K562 (cell line): ENCODE measurements around the gene NECTIN2. TPM values are rescaled to one million over a fixed set of nuclear protein-coding genes. Genes with fewer than 3 reads are reported as not detected.

ENCODE experiments used
- ATAC-seq: fragments of 200-7000 bp; cut with Tn5 transposase; 3 replicates; pipeline ENCODE4 v1.9.1; 2020; ENCODE audit warnings: moderate library complexity
- BruUV-seq: library from RNA; stranded (reverse); fragments of 400-500 nt; replicated peaks from 2 replicates; lab custom pipeline; 2021; lab: Mats Ljungman, UMichigan
- CTCF ChIA-PET: fragments of 300-600 bp; formaldehyde crosslinking; extraction: SDS; loops from one replicate; lab custom pipeline; 2021; ENCODE audit warnings: low intra/inter-chr PET ratio; lab: Yijun Ruan, JAX
- POLR2A ChIA-PET: fragments of 300-600, 350-650 bp; sonication (Branson Sonifier 250); formaldehyde crosslinking; extraction: SDS; loops from one replicate; lab custom pipeline; 2021; ENCODE audit warnings: antibody characterized with exemption, inconsistent platforms; lab: Yijun Ruan, JAX
- DNase-seq, 4 experiments: peaks; one replicate each; pipeline versions ENCODE4 v3.0.0 to v3.0.0-alpha.2; 2011 to 2018; ENCODE audit warnings: low spot score in 3 of 4, mixed read lengths in 3 of 4; ENCODE audit errors: extremely low read depth in 1 of 4
- FAIRE-seq: peaks from 2 replicates; lab custom pipeline; 2011; peaks lifted over from hg19 to GRCh38; lab: Jason Lieb, UNC
- H2AFZ ChIP-seq: 2 replicates; pipeline ENCODE4 v1.6.0; 2011; ENCODE audit warnings: low read depth, low read length, control low read depth, inconsistent platforms
- H3K27ac ChIP-seq: fragments of 200-600 bp; 3 replicates; pipeline ENCODE4 v1.8.0; 2011; ENCODE audit warnings: low read depth, mild to moderate bottlenecking, control low read depth, inconsistent platforms, low read length, moderate library complexity, mixed read lengths; ENCODE audit errors: extremely low read depth
- H3K27me3 ChIP-seq, 2 experiments: fragments of 300-600 bp in 1 of 2; 2 replicates in 1 of 2; 3 replicates in 1 of 2; pipeline versions ENCODE4 v1.6.0 to v1.8.0; 2011; ENCODE audit warnings: inconsistent platforms in 2 of 2, low read length in 2 of 2, mild to moderate bottlenecking in 1 of 2, mixed read lengths in 1 of 2, moderate library complexity in 1 of 2; ENCODE audit not compliant: control insufficient read depth in 2 of 2, insufficient read depth in 2 of 2
- H3K36me3 ChIP-seq: fragments of 300-600 bp; 3 replicates; pipeline ENCODE4 v1.8.0; 2011; ENCODE audit warnings: mild to moderate bottlenecking, low read length, inconsistent platforms; ENCODE audit not compliant: control insufficient read depth, insufficient read depth
- H3K4me1 ChIP-seq, 2 experiments: fragments of 200-600 bp in 1 of 2; replicated peaks in 1 of 2; 2 replicates in 1 of 2; 3 replicates in 1 of 2; pipeline versions ENCODE4 v1.5.1 to v1.8.0; 2011; ENCODE audit warnings: inconsistent platforms in 2 of 2, low read length in 2 of 2, mild to moderate bottlenecking in 1 of 2, mixed read lengths in 1 of 2, moderate library complexity in 1 of 2; ENCODE audit not compliant: control insufficient read depth in 2 of 2, insufficient read depth in 2 of 2
- H3K4me2 ChIP-seq: 2 replicates; pipeline ENCODE4 v1.6.1; 2011; ENCODE audit warnings: low read length, control low read depth, inconsistent platforms, mixed read lengths; ENCODE audit not compliant: insufficient read depth
- H3K4me3 ChIP-seq: fragments of 200-600 bp; sonication (generic), shearing (Covaris generic); 2 replicates; pipeline ENCODE4 v1.5.1; 2016; ENCODE audit warnings: control low read depth, inconsistent platforms
- H3K79me2 ChIP-seq: fragments of 200-600 bp; 3 replicates; pipeline ENCODE4 v1.8.0; 2011; ENCODE audit warnings: low read length, inconsistent platforms; ENCODE audit not compliant: control insufficient read depth, insufficient read depth
- H3K9ac ChIP-seq, 2 experiments: 2 replicates each; pipeline versions ENCODE4 v1.6.0 to v1.6.1; 2011; ENCODE audit warnings: low read depth in 2 of 2, low read length in 2 of 2, control low read depth in 1 of 2, inconsistent platforms in 1 of 2, mild to moderate bottlenecking in 1 of 2, mixed read lengths in 1 of 2; ENCODE audit not compliant: insufficient read depth in 1 of 2
- H3K9me1 ChIP-seq: one replicate; pipeline ENCODE4 v1.6.0; 2011; ENCODE audit warnings: inconsistent platforms, mild to moderate bottlenecking, low read length, moderate library complexity; ENCODE audit not compliant: control insufficient read depth, insufficient read depth
- H3K9me3 ChIP-seq: replicated peaks from 2 replicates; pipeline ENCODE4 v1.5.1; 2011; ENCODE audit warnings: low read depth, low read length, inconsistent platforms; ENCODE audit not compliant: control insufficient read depth, insufficient read depth
- H4K20me1 ChIP-seq: replicated peaks from 2 replicates; pipeline ENCODE4 v1.6.1; 2011; ENCODE audit warnings: low read length, inconsistent platforms, mixed read lengths; ENCODE audit not compliant: control insufficient read depth, insufficient read depth
- BDP1 ChIP-seq: IDR thresholded peaks from 3 replicates; pipeline ENCODE4 v1.6.1; 2011; ENCODE audit not compliant: insufficient read length, insufficient read depth
- CREM ChIP-seq: IDR thresholded peaks from 2 replicates; pipeline ENCODE4 v1.6.1; 2014; ENCODE audit warnings: antibody characterized with exemption, low read depth
- ELF1 ChIP-seq: fragments of 200-800 bp; sonication (Bioruptor generic); IDR thresholded peaks from 2 replicates; pipeline ENCODE4 v1.6.1; 2016; ENCODE audit warnings: missing genetic modification characterization, missing compliant biosample characterization
- EWSR1 ChIP-seq: fragments of 450-650 bp; IDR thresholded peaks from 2 replicates; pipeline ENCODE4 v1.6.1; 2018; ENCODE audit warnings: borderline replicate concordance, mild to moderate bottlenecking, low read depth, moderate library complexity; ENCODE audit not compliant: partially characterized antibody
- FOXP1 ChIP-seq: sonication (generic); formaldehyde crosslinking; IDR thresholded peaks from 2 replicates; pipeline ENCODE4 v1.8.0; 2022; ENCODE audit warnings: mild to moderate bottlenecking, missing genetic modification reagents
- GABPB1 ChIP-seq: sonication (generic); formaldehyde crosslinking; IDR thresholded peaks from 2 replicates; pipeline ENCODE4 v1.8.0; 2022; ENCODE audit warnings: mild to moderate bottlenecking, missing genetic modification reagents
- KDM5B ChIP-seq: fragments of 200-600 bp; sonication (generic); IDR thresholded peaks from 2 replicates; pipeline ENCODE4 v1.6.1; 2012; ENCODE audit warnings: low read depth, mild to moderate bottlenecking, moderate library complexity, low read length, control low read depth, inconsistent platforms; ENCODE audit not compliant: insufficient replicate concordance
- NCOR1 ChIP-seq: fragments of 450-650 bp; IDR thresholded peaks from 2 replicates; pipeline ENCODE4 v1.6.1; 2016; ENCODE audit warnings: mild to moderate bottlenecking, moderate library complexity
- PPARD ChIP-seq: fragments of 250-450 bp; sonication (Bioruptor Pico); IDR thresholded peaks from 2 replicates; pipeline ENCODE4 v1.8.0; 2022; ENCODE audit warnings: inconsistent platforms, mild to moderate bottlenecking, moderate library complexity
- PRMT5 ChIP-seq: sonication (generic); formaldehyde crosslinking; IDR thresholded peaks from 2 replicates; pipeline ENCODE4 v1.5.0; 2020; ENCODE audit warnings: missing genetic modification reagents
- PURB ChIP-seq: sonication (generic); formaldehyde crosslinking; IDR thresholded peaks from 2 replicates; pipeline ENCODE4 v1.9.0; 2021; ENCODE audit warnings: low read depth, mild to moderate bottlenecking, missing genetic modification reagents
- RBM39 ChIP-seq: fragments of 200-400 bp; formaldehyde crosslinking; optimal IDR thresholded peaks from 2 replicates; pipeline ENCODE3; 2018; ENCODE audit warnings: low read depth, low read length
- SRF ChIP-seq, 2 experiments: fragments of 250-450, 450-650 bp in 1 of 2; sonication (Bioruptor Pico) in 1 of 2; sonication (generic) in 1 of 2; formaldehyde crosslinking; IDR thresholded peaks; 2 replicates each; pipeline versions ENCODE4 v1.5.0 to v1.5.1; 2020 to 2022; ENCODE audit warnings: mild to moderate bottlenecking in 1 of 2, missing genetic modification reagents in 1 of 2
- SRSF9 ChIP-seq: fragments of 200-400 bp; formaldehyde crosslinking; IDR thresholded peaks from 2 replicates; pipeline ENCODE4 v1.6.1; 2017; ENCODE audit warnings: low read depth, low read length, borderline replicate concordance
- TBP ChIP-seq: optimal IDR thresholded peaks from 2 replicates; pipeline ENCODE3; 2011; ENCODE audit warnings: low read depth, low read length, improper control_type of control experiment
- ZBTB7A ChIP-seq: IDR thresholded peaks from 2 replicates; pipeline ENCODE4 v1.6.1; 2011; ENCODE audit warnings: low read depth, mild to moderate bottlenecking, low read length, moderate library complexity, borderline replicate concordance; ENCODE audit not compliant: control insufficient read depth
- ZNF224 ChIP-seq: sonication (generic); formaldehyde crosslinking; IDR thresholded peaks from 2 replicates; pipeline ENCODE4 v1.8.0; 2022; ENCODE audit warnings: mild to moderate bottlenecking, missing genetic modification reagents
- ZNF639 ChIP-seq, 2 experiments: fragments of 200-800 bp in 1 of 2; sonication (Bioruptor generic) in 1 of 2; sonication (generic) in 1 of 2; formaldehyde crosslinking in 1 of 2; IDR thresholded peaks in 1 of 2; conservative IDR thresholded peaks in 1 of 2; 2 replicates each; pipeline versions ENCODE4 v1.5.0 to v1.6.1; 2016 to 2020; ENCODE audit warnings: missing compliant biosample characterization in 1 of 2, missing genetic modification characterization in 1 of 2, missing genetic modification reagents in 1 of 2
- WGBS: fragments of 100-300 bp; shearing (Covaris generic); methylation state at CpG from one replicate; pipeline ENCODE4 v1.1.6; 2016; ENCODE audit warnings: low coverage, mixed read lengths; ENCODE audit not compliant: insufficient coverage; ENCODE audit errors: missing lambda C conversion rate; 5-methylcytosine and 5-hydroxymethylcytosine counted together
- in situ Hi-C: fragments of 300-500 bp; cut with MboI; formaldehyde crosslinking; loops from 4 replicates; pipeline ENCODE4 v1.15.0; 2018; ENCODE audit warnings: inconsistent platforms, mixed read lengths
- intact Hi-C: fragments of 100-400 bp; cut with micrococcal nuclease; formaldehyde crosslinking; loops from 2 replicates; pipeline ENCODE4 v1.14.2; 2022
- polyA plus RNA-seq, 8 experiments: library from polyadenylated mRNA; depleted of rRNA in 4 of 8; stranded (reverse) in 5 of 8; unstranded in 3 of 8; fragments of >200 nt; fragmentation: Nextera tagmentation in 2 of 8; fragmentation: Illumina TruSeq in 1 of 8; extraction: Ambion mirVana in 2 of 8; extraction: Trizol in 1 of 8; gene quantifications; 2 replicates each; pipeline versions ENCODE4 v1.2.1 to v1.2.3, GENCODE V29; 2011 to 2014; ENCODE audit warnings: inconsistent platforms in 1 of 8, missing spikeins in 1 of 8
- total RNA-seq, 7 experiments: library from RNA; depleted of rRNA in 6 of 7; stranded (reverse); fragments of >200 nt in 6 of 7; fragmentation: Illumina TruSeq in 2 of 7; extraction: Trizol in 2 of 7; gene quantifications; 2 replicates each; pipeline versions ENCODE4 v1.2.1 to v1.2.3, GENCODE V29; 2011 to 2021; ENCODE audit warnings: low replicate concordance in 1 of 7

Gene NECTIN2
- total and polyA plus RNA-seq, 9 of the 15 experiments (the other 6 are each of a cell fraction or from before 2014, with no cell fraction given): 3.9 to 94.9 (median 34.9) TPM

- TF ChIP-seq PPARD (CRISPR knock-in tag): no peak
- TF ChIP-seq ZNF224: no peak
- TF ChIP-seq PURB: no peak
Measured at GRCh38 chr19:44846455-44847143, 502 bp downstream of the NECTIN2 start (continued).

GRCh38 chr19:44847144-44848035 lies 1.3 kb downstream of the NECTIN2 start:
- Histone ChIP-seq H3K4me2 (peak overlapping the region; percentile 93), H3K27me3 (no peaks in the 10 kb centered on the region), H3K79me2 (peaks cover 63% of the 10 kb centered on the region), H3K4me1 (peaks cover 41 to 77% of the 10 kb centered on the region in 2 experiments), H2AFZ (peak overlapping the region; percentile 73), H3K9me3 (no peaks in the 10 kb centered on the region), H3K36me3 (peaks cover 5% of the 10 kb centered on the region; the same call in 1 of the 3 replicates), H3K9ac (peak overlapping the region; percentile 93 to 97), H4K20me1 (peaks cover 28% of the 10 kb centered on the region), H3K9me1 (peaks cover 12% of the 10 kb centered on the region), H3K4me3 (peak overlapping the region; percentile 92), H3K27ac (peak overlapping the region; percentile 97)
- FAIRE-seq: peak; percentile 42
- TSS peak; percentile 50 for BruUV-seq
- under 1% methylated on average over 26 of the region's 47 CpGs for WGBS
- in situ Hi-C loops: no loop called here
- peak; percentile 5 for ATAC-seq
- ChIA-PET CTCF (no interaction called here), POLR2A (interaction anchor here (1.0 to 1.6 kb wide), 4 partner anchors 9 to 44 kb away, joined by 4 to 5 read pairs (median 4); partner anchors contain the start of gene TOMM40)
- peak; percentile 50 to 75 (median 62) for DNase-seq
- intact Hi-C loops: loop anchor here (5.0 kb wide), 1 partner anchor 275 kb away; no protein-coding TSS in a partner anchor
- TF ChIP-seq ELF1 (tag): no peak
- TF ChIP-seq ZNF639 (CRISPR knock-in tag; conservative IDR thresholded peaks at IDR 0.05 in 1 of 2, IDR thresholded peaks at IDR 0.05 in 1 of 2): peak in 1 of 2 experiments; percentile 57; a peak in 1 of 4 replicates
- TF ChIP-seq ZBTB7A: peak; percentile 45; the same call in 1 of the 2 replicates
- 0 out of 2 replicates have a peak, but pooled peaks have one; percentile 64 for TF ChIP-seq GABPB1
- TF ChIP-seq BDP1: no peak
- TF ChIP-seq NCOR1: no peak
- TF ChIP-seq RBM39: no peak
- peak; percentile 11; the same call in 1 of the 2 replicates for TF ChIP-seq CREM
- no peak for TF ChIP-seq KDM5B
- TF ChIP-seq SRSF9: no peak
- no peak for TF ChIP-seq FOXP1 (CRISPR knock-in tag)
- peak; percentile 30 for TF ChIP-seq TBP
- no peak for TF ChIP-seq PRMT5
- TF ChIP-seq EWSR1: no peak
- 0 out of 4 replicates have a peak, but pooled peaks of 1 of the 2 experiments have one; percentile 43 for TF ChIP-seq SRF (CRISPR knock-in tag; IDR thresholded peaks at IDR 0.05)
